ENCODE results near the gene MYRIP. TPM values are rescaled to one million over a fixed set of nuclear protein-coding genes. Genes with fewer than 3 reads are reported as not detected.

Gene MYRIP
- total RNA-seq, 1 experiment from 2014 or later, result 0.59 TPM

DNA sequence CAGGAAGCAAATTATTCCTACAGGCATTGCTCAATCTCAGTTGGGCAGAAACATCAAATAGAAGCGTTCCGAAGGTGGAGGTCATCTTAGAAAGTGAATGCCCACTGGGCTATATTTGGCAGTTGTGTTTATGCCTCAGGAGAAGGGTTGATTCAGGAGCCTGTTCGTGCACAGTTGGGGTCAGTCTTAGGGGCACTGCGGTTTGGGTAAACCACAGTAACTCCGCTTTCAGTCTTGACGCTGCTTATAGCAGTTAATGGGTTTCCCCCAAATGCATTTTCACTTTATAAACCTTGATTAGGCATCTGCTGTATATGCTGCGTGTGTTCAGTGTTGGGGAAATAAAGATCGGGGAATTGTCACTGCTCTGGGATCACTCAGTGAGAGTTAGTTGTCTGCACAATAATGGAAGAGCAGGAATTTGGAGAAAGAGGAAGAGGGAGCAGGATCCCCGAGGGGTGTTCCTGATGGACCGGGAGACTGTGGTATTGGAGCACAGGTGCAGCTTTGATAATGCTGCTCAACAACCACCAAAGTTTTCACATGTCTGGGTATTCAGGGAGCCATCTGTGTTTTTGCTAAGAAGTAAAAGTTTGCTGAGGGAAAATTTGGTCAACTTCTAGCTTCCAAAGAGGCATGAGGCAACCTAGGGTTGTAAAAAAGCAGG, 375.8 kb downstream of the MYRIP start:
- Mint-ChIP-seq H3K4me1 (ENCODE audit: low read depth, unreplicated experiment) (no peaks in the 10 kb centered on the region), H3K9me3 (ENCODE audit: unreplicated experiment) (no peaks in the 10 kb centered on the region), H3K4me3 (ENCODE audit: unreplicated experiment) (no peak overlapping the region), H3K27me3 (ENCODE audit: insufficient read depth, unreplicated experiment) (peaks cover 7% of the 10 kb centered on the region), H3K36me3 (ENCODE audit: insufficient read depth, unreplicated experiment) (no peaks in the 10 kb centered on the region), H3K27ac (ENCODE audit: unreplicated experiment) (no peak overlapping the region)
- no TSS peak for BruUV-seq (replicated peaks)
- TF ChIP-seq, protein P1, sequence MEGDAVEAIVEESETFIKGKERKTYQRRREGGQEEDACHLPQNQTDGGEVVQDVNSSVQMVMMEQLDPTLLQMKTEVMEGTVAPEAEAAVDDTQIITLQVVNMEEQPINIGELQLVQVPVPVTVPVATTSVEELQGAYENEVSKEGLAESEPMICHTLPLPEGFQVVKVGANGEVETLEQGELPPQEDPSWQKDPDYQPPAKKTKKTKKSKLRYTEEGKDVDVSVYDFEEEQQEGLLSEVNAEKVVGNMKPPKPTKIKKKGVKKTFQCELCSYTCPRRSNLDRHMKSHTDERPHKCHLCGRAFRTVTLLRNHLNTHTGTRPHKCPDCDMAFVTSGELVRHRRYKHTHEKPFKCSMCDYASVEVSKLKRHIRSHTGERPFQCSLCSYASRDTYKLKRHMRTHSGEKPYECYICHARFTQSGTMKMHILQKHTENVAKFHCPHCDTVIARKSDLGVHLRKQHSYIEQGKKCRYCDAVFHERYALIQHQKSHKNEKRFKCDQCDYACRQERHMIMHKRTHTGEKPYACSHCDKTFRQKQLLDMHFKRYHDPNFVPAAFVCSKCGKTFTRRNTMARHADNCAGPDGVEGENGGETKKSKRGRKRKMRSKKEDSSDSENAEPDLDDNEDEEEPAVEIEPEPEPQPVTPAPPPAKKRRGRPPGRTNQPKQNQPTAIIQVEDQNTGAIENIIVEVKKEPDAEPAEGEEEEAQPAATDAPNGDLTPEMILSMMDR (IDR thresholded peaks at IDR 0.05; ENCODE audit: insufficient read depth in 1 of 2, low read depth in 1 of 2, low read length in 1 of 2, severe bottlenecking in 1 of 2, unreplicated experiment in 1 of 2), result no peak
- Histone ChIP-seq H3K36me3 (ENCODE audit: control insufficient read depth, insufficient read depth, low read length) (no peaks in the 10 kb centered on the region), H3K4me3 (ENCODE audit: low read depth, low read length) (no peak overlapping the region), H3K27me3 (replicated peaks; ENCODE audit: control insufficient read depth, insufficient read depth, low read length) (no peaks in the 10 kb centered on the region), H3K9me3 (no peaks in the 10 kb centered on the region), H3K4me1 (no peaks in the 10 kb centered on the region)
- ChIA-PET CTCF (no interaction called here), POLR2A (no interaction called here)
- intact Hi-C loops (cut with micrococcal nuclease; ENCODE audit: unreplicated experiment), result no loop called here
- no peak for DNase-seq

DNA sequence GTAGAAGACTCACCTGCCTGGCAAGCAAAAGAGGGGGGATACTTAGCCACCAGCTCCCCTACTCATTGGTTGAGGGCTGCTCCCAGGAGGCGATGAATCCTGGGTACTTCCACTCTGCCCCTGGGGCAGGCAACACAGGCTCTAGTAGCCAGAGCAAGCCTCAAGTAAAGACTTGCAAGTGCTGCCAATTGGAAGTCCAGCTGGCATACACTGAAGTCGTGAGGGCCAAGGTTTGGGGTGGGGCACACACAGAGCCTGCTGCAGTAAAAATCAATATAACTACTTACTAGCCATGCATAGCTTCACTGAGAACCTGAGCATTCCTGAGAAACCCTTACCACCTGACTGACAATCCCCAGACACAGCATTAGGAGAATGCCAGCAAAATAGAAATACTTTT, 377.1 kb downstream of the MYRIP start:
- H3K4me3 Mint-ChIP-seq (ENCODE audit: unreplicated experiment), result no peak overlapping the region
- DNase-seq, result no peak
- no TSS peak for BruUV-seq (replicated peaks)
- ChIA-PET POLR2A (no interaction called here), CTCF (no interaction called here)
- intact Hi-C loops (cut with micrococcal nuclease; ENCODE audit: unreplicated experiment), result no loop called here
- TF ChIP-seq, protein P1 (IDR thresholded peaks at IDR 0.05; ENCODE audit: insufficient read depth in 1 of 2, low read depth in 1 of 2, low read length in 1 of 2, severe bottlenecking in 1 of 2, unreplicated experiment in 1 of 2), result no peak
- peaks cover 7% of the 10 kb centered on the region for H3K27me3 Mint-ChIP-seq (ENCODE audit: insufficient read depth, unreplicated experiment)
- Histone ChIP-seq H3K9me3 (no peaks in the 10 kb centered on the region), H3K27me3 (replicated peaks; ENCODE audit: control insufficient read depth, insufficient read depth, low read length) (no peaks in the 10 kb centered on the region), H3K36me3 (ENCODE audit: control insufficient read depth, insufficient read depth, low read length) (no peaks in the 10 kb centered on the region), H3K4me1 (no peaks in the 10 kb centered on the region), H3K4me3 (ENCODE audit: low read depth, low read length) (no peak overlapping the region)
- H3K36me3 Mint-ChIP-seq (ENCODE audit: insufficient read depth, unreplicated experiment), result no peaks in the 10 kb centered on the region
- H3K27ac Mint-ChIP-seq (ENCODE audit: unreplicated experiment), result no peak overlapping the region
- H3K4me1 Mint-ChIP-seq (ENCODE audit: low read depth, unreplicated experiment), result no peaks in the 10 kb centered on the region
- H3K9me3 Mint-ChIP-seq (ENCODE audit: unreplicated experiment), result no peaks in the 10 kb centered on the region

DNA sequence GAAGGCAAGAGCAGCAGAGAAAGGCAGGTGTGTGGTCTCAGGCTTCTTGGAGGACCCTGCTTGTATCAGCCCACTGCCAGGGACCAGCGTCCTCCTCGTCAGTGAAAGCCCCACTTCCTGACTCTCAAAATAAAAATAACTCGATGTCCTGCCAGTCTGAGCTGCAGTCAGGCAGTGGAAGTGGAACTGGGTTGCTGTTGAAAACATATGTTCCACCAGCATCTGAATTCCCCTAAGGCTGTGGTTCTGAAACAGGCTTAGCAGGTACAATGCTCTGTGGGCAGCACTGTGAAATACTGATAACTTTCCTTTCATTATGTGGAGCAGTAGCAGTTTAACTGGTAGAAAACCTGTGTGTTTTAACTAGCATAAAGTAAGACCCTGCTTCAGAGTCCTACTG, 378.5 kb downstream of the MYRIP start:
- no peaks in the 10 kb centered on the region for H3K9me3 ChIP-seq
- H3K27me3 ChIP-seq (replicated peaks; ENCODE audit: control insufficient read depth, insufficient read depth, low read length), result no peaks in the 10 kb centered on the region
- intact Hi-C loops (cut with micrococcal nuclease; ENCODE audit: unreplicated experiment), result no loop called here
- no peaks in the 10 kb centered on the region for H3K9me3 Mint-ChIP-seq (ENCODE audit: unreplicated experiment)
- H3K4me1 ChIP-seq, result no peaks in the 10 kb centered on the region
- no TSS peak for BruUV-seq (replicated peaks)
- POLR2A ChIA-PET, result no interaction called here
- no peak overlapping the region for H3K4me3 Mint-ChIP-seq (ENCODE audit: unreplicated experiment)
- H3K4me1 Mint-ChIP-seq (ENCODE audit: low read depth, unreplicated experiment), result no peaks in the 10 kb centered on the region
- H3K36me3 ChIP-seq (ENCODE audit: control insufficient read depth, insufficient read depth, low read length), result no peaks in the 10 kb centered on the region
- CTCF ChIA-PET, result interaction anchor here (1.1 kb wide), 1 partner anchor 129 kb away, joined by 3 read pairs; no protein-coding TSS in a partner anchor
- TF ChIP-seq, protein P1 (IDR thresholded peaks at IDR 0.05; ENCODE audit: insufficient read depth in 1 of 2, low read depth in 1 of 2, low read length in 1 of 2, severe bottlenecking in 1 of 2, unreplicated experiment in 1 of 2), result no peak
- H3K27me3 Mint-ChIP-seq (ENCODE audit: insufficient read depth, unreplicated experiment), result peaks cover 7% of the 10 kb centered on the region
- H3K36me3 Mint-ChIP-seq (ENCODE audit: insufficient read depth, unreplicated experiment), result no peaks in the 10 kb centered on the region
- H3K27ac Mint-ChIP-seq (ENCODE audit: unreplicated experiment), result no peak overlapping the region
- DNase-seq, result no peak
- H3K4me3 ChIP-seq (ENCODE audit: low read depth, low read length), result no peak overlapping the region
